Coronary artery (tissue), 2 donors: Measurements from ENCODE around the gene KXD1.

Experiments used
- DNase-seq: peaks from one replicate; pipeline ENCODE4 v3.0.0-alpha.2; 2017; ENCODE audit warnings: low spot score
- H3K27ac ChIP-seq, 2 donors: fragments of 200-600 bp; sonication (generic); one replicate each; pipeline ENCODE4 v1.5.1; 2016 to 2019
- H3K4me3 ChIP-seq: fragments of 200-600 bp; sonication (generic); 2 replicates; pipeline ENCODE4 v1.5.1; 2016; ENCODE audit warnings: mild to moderate bottlenecking, moderate library complexity
- CTCF ChIP-seq: fragments of 200-600 bp; sonication (generic); IDR thresholded peaks from one replicate; pipeline ENCODE4 v1.5.1; 2019; ENCODE audit warnings: antibody characterized with exemption

The KXD1 gene

GRCh38 chr19:18543814-18544475 lies 13.7 kb upstream of the KXD1 start:
- H3K27ac ChIP-seq = peak overlapping the region; percentile 87 to 100
- H3K4me3 ChIP-seq = peak overlapping the region; percentile 99
- no peak for DNase-seq
- TF ChIP-seq CTCF = no peak

GRCh38 chr19:18551631-18552030 lies 6.0 kb upstream of the KXD1 start:
- no peak overlapping the region for H3K4me3 ChIP-seq
- no peak overlapping the region for H3K27ac ChIP-seq
- TF ChIP-seq CTCF = no peak
- no peak for DNase-seq

GRCh38 chr19:18558202-18558555 lies 509 bp downstream of the KXD1 start:
- no peak for DNase-seq
- Histone ChIP-seq H3K4me3 (peak overlapping the region; percentile 88), H3K27ac (peak overlapping the region; percentile 99 to 100)
- no peak for TF ChIP-seq CTCF

GRCh38 chr19:18558604-18559003 lies 934 bp downstream of the KXD1 start:
- no peak for TF ChIP-seq CTCF
- Histone ChIP-seq H3K27ac (peak overlapping the region; percentile 99 to 100), H3K4me3 (peak overlapping the region; percentile 88)
- no peak for DNase-seq

GRCh38 chr19:18559685-18560084 lies 2.0 kb downstream of the KXD1 start:
- Histone ChIP-seq H3K27ac (peak overlapping the region; percentile 89 to 95), H3K4me3 (no peak overlapping the region)
- TF ChIP-seq CTCF = no peak
- DNase-seq = no peak

GRCh38 chr19:18562086-18562485 lies 4.4 kb downstream of the KXD1 start:
- peak overlapping the region; percentile 48 for H3K4me3 ChIP-seq
- H3K27ac ChIP-seq = peak overlapping the region; percentile 89 to 95
- no peak for TF ChIP-seq CTCF
- peak; percentile 88 for DNase-seq

- TF ChIP-seq CTCF = no peak
- DNase-seq = no peak
- no peak overlapping the region for H3K4me3 ChIP-seq
- H3K27ac ChIP-seq = no peak overlapping the region
These were observed 9.3 kb downstream of the KXD1 start for GRCh38 chr19:18566953-18567352.
